ENCODE results near the gene WNT3A. TPM values are rescaled to one million over a fixed set of nuclear protein-coding genes. Genes with fewer than 3 reads are reported as not detected.
A peak's percentile ranks its signal among the peaks of the same experiment; 100 is the strongest.

Gene WNT3A
- total RNA-seq, 2 experiments from 2014 or later, result not detected

- ChIA-PET CTCF (no interaction called here), POLR2A (no interaction called here)
- Mint-ChIP-seq H3K4me3 (no peak overlapping the region), H3K27me3 (peaks cover 28% of the 10 kb centered on the region), H3K36me3 (ENCODE audit: low read depth) (no peaks in the 10 kb centered on the region), H3K27ac (no peak overlapping the region), H3K9me3 (no peaks in the 10 kb centered on the region), H3K4me1 (no peaks in the 10 kb centered on the region)
- no peak for DNase-seq
These were observed 30.0 kb downstream of the WNT3A start for GRCh38 chr1:228036701-228037231.

- POLR2A ChIA-PET, result no interaction called here
- H3K27ac Mint-ChIP-seq, result no peak overlapping the region
- no peaks in the 10 kb centered on the region for H3K9me3 Mint-ChIP-seq
- CTCF ChIA-PET, result no interaction called here
- DNase-seq, result peak; percentile 27
- no peaks in the 10 kb centered on the region for H3K4me1 Mint-ChIP-seq
- peaks cover 28% of the 10 kb centered on the region for H3K27me3 Mint-ChIP-seq
- no peak overlapping the region for H3K4me3 Mint-ChIP-seq
- H3K36me3 Mint-ChIP-seq (ENCODE audit: low read depth), result no peaks in the 10 kb centered on the region
These were observed 30.9 kb downstream of the WNT3A start for GRCh38 chr1:228037401-228038386.

DNA sequence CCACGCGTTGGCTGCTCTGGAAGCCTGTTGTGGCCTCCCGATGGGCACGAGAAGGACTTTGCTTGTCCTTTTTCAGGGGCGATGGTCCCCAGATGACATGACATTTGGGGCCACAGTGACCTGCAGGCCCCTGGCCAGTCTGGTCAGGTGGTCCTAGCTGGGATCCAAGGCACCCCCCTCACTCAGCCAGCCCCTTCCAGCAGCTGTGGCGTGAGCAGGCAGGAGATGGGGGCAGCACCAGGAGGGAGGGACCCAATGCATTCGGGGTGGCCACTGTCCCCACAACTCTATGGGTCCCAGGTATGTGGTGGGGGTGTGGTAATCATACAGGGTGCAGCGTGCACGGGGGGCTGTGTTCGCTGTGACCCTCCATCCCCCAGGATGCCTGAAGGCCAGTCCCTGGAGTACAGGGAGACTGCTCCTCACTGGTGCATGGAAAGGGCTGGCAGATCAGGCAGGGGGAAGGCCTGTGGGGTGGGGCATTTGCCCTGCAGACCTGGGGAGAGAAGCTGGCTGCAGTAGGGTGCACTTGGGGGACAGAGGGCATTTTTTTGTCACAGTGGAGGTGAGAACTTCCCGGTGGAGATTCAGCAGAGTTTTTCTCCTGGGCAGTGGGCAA is 31.7 kb downstream of the WNT3A start:
- peaks cover 25% of the 10 kb centered on the region for H3K27me3 Mint-ChIP-seq
- ChIA-PET CTCF (no interaction called here), POLR2A (no interaction called here)
- H3K4me1 Mint-ChIP-seq, result no peaks in the 10 kb centered on the region
- no peaks in the 10 kb centered on the region for H3K9me3 Mint-ChIP-seq
- H3K27ac Mint-ChIP-seq, result no peak overlapping the region
- DNase-seq, result no peak
- no peaks in the 10 kb centered on the region for H3K36me3 Mint-ChIP-seq (ENCODE audit: low read depth)
- no peak overlapping the region for H3K4me3 Mint-ChIP-seq

- H3K27me3 Mint-ChIP-seq, result peaks cover 23% of the 10 kb centered on the region
- no peaks in the 10 kb centered on the region for H3K36me3 Mint-ChIP-seq (ENCODE audit: low read depth)
- no peak overlapping the region for H3K27ac Mint-ChIP-seq
- no peaks in the 10 kb centered on the region for H3K9me3 Mint-ChIP-seq
- ChIA-PET CTCF (no interaction called here), POLR2A (no interaction called here)
- H3K4me1 Mint-ChIP-seq, result no peaks in the 10 kb centered on the region
- DNase-seq, result no peak
- no peak overlapping the region for H3K4me3 Mint-ChIP-seq
These were observed 32.5 kb downstream of the WNT3A start for GRCh38 chr1:228039006-228039903.

GRCh38 chr1:228039986-228040385 is 33.2 kb downstream of the WNT3A start:
- Mint-ChIP-seq H3K4me1 (no peaks in the 10 kb centered on the region), H3K27ac (no peak overlapping the region), H3K27me3 (peaks cover 22% of the 10 kb centered on the region), H3K36me3 (ENCODE audit: low read depth) (no peaks in the 10 kb centered on the region), H3K4me3 (no peak overlapping the region), H3K9me3 (no peaks in the 10 kb centered on the region)
- POLR2A ChIA-PET, result no interaction called here
- no peak for DNase-seq
- CTCF ChIA-PET, result no interaction called here

GRCh38 chr1:228041316-228041715 is 34.5 kb downstream of the WNT3A start:
- ChIA-PET POLR2A (no interaction called here), CTCF (no interaction called here)
- no peak for DNase-seq
- Mint-ChIP-seq H3K4me3 (no peak overlapping the region), H3K36me3 (ENCODE audit: low read depth) (no peaks in the 10 kb centered on the region), H3K27me3 (peaks cover 20% of the 10 kb centered on the region), H3K4me1 (no peaks in the 10 kb centered on the region), H3K9me3 (peaks cover 3% of the 10 kb centered on the region), H3K27ac (no peak overlapping the region)

- Mint-ChIP-seq H3K27me3 (peaks cover 16% of the 10 kb centered on the region), H3K4me1 (no peaks in the 10 kb centered on the region), H3K27ac (no peak overlapping the region), H3K36me3 (ENCODE audit: low read depth) (no peaks in the 10 kb centered on the region), H3K4me3 (no peak overlapping the region), H3K9me3 (peaks cover 7% of the 10 kb centered on the region)
- POLR2A ChIA-PET, result no interaction called here
- CTCF ChIA-PET, result no interaction called here
- DNase-seq, result no peak
These were observed 35.7 kb downstream of the WNT3A start for GRCh38 chr1:228042508-228042907.

DNA sequence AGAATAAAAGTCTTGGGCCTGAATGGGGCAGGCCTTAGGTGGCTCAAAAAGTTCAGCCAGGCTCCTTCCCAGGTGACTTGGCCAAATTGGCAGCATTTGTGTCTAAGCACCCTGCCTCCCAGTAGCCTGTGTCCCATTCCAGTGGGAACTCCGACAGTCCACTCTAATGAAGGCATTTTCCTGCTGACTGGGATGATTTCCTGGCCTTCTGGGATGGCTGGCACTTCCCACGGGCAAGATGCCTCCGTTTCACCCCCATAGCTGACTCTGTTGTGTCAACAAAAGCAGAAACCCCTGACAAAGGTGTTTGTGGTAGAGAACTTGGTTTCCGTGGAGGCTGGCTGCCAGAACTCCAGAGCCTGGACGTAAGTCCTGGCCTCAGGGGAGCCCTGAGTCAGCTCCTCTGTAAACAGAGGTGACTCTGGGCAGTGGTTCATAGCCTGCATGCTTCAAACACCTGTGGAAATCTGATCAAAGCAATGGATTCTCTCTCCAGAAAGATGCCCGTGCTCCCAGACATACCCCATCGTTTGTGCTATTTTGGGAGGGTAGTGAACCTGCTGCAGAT is 36.6 kb downstream of the WNT3A start:
- Mint-ChIP-seq H3K36me3 (ENCODE audit: low read depth) (no peaks in the 10 kb centered on the region), H3K4me1 (no peaks in the 10 kb centered on the region), H3K27ac (no peak overlapping the region), H3K4me3 (no peak overlapping the region), H3K9me3 (peaks cover 7% of the 10 kb centered on the region), H3K27me3 (peaks cover 12% of the 10 kb centered on the region)
- no peak for DNase-seq
- ChIA-PET CTCF (no interaction called here), POLR2A (no interaction called here)

DNA sequence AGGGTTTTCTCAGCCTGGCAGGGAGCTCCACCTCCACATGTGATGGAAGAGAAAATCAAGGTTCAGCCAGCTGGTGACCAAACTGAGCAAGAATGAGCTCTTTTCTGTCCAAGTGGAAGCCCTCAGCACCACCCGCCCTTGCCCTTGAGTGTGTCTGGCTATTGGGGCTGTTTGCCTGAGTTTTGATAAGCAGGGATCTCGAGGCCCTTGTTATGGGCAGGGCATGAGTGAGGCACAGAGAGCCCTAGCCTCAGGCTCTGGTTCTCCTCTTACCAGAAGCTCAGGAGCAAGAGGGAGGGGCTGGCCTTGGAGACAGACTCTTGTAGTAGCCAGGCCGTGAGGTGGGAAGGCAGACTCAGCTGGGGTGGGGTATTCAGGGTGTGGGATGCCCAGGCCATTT is 38.2 kb downstream of the WNT3A start:
- H3K9me3 Mint-ChIP-seq, result peaks cover 7% of the 10 kb centered on the region
- ChIA-PET CTCF (no interaction called here), POLR2A (no interaction called here)
- no peak overlapping the region for H3K27ac Mint-ChIP-seq
- H3K36me3 Mint-ChIP-seq (ENCODE audit: low read depth), result no peaks in the 10 kb centered on the region
- H3K4me3 Mint-ChIP-seq, result no peak overlapping the region
- no peaks in the 10 kb centered on the region for H3K4me1 Mint-ChIP-seq
- H3K27me3 Mint-ChIP-seq, result peaks cover 3% of the 10 kb centered on the region
- DNase-seq, result no peak

GRCh38 chr1:228045405-228045804 is 38.6 kb downstream of the WNT3A start:
- Mint-ChIP-seq H3K4me1 (no peaks in the 10 kb centered on the region), H3K27me3 (no peaks in the 10 kb centered on the region), H3K36me3 (ENCODE audit: low read depth) (no peaks in the 10 kb centered on the region), H3K9me3 (peaks cover 7% of the 10 kb centered on the region), H3K4me3 (no peak overlapping the region), H3K27ac (no peak overlapping the region)
- ChIA-PET CTCF (no interaction called here), POLR2A (no interaction called here)
- DNase-seq, result no peak

GRCh38 chr1:228045871-228046270 is 39.1 kb downstream of the WNT3A start:
- H3K27ac Mint-ChIP-seq, result no peak overlapping the region
- H3K4me3 Mint-ChIP-seq, result no peak overlapping the region
- H3K4me1 Mint-ChIP-seq, result no peaks in the 10 kb centered on the region
- CTCF ChIA-PET, result no interaction called here
- POLR2A ChIA-PET, result no interaction called here
- peaks cover 7% of the 10 kb centered on the region for H3K9me3 Mint-ChIP-seq
- H3K27me3 Mint-ChIP-seq, result no peaks in the 10 kb centered on the region
- DNase-seq, result no peak
- no peaks in the 10 kb centered on the region for H3K36me3 Mint-ChIP-seq (ENCODE audit: low read depth)

DNA sequence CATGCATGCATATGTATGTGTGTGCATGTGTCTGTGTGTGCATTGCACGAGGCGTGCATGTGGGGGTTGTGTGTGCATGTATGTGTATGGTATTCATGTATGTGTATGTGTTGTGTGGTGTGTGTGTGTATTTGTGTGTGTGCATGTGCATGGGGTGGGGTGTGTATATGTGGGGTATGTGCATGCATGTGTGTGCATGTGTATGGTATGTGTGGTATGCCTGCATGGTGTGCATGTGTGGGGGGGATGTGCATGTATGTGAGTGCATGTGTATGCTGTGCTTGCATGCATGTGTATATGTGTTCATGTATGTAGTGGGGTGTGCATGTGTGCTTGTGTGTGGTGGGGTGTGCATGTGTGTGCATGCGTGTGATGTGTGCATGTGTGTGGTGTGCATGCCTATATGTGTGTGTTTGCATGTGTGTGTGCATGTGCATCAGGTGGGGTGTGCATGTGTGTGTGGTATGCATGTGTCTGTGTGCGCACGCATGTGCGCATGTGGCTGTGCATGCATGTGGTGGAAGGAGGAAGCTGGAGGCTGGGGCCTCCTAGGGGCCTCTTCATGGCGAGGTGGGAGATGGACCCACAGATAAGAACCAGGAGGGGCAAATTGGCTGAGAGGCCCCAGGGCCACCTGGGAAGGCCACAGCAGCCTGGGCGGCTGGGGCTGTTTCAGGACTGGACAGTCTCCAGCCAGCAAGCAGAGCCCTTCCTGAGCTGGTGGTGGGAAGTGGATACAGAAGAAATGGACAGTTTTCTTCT is 39.8 kb downstream of the WNT3A start:
- no peak for DNase-seq
- ChIA-PET POLR2A (no interaction called here), CTCF (no interaction called here)
- no peak overlapping the region for H3K4me3 Mint-ChIP-seq
- peaks cover 1% of the 10 kb centered on the region for H3K27me3 Mint-ChIP-seq
- H3K4me1 Mint-ChIP-seq, result no peaks in the 10 kb centered on the region
- H3K9me3 Mint-ChIP-seq, result peaks cover 7% of the 10 kb centered on the region
- no peaks in the 10 kb centered on the region for H3K36me3 Mint-ChIP-seq (ENCODE audit: low read depth)
- H3K27ac Mint-ChIP-seq, result no peak overlapping the region

Measured in activated CD4-positive, alpha-beta memory T cell treated with anti-CD3 and anti-CD28 coated beads, Interleukin-2, amount 10 ng/mL, durations not matched to agents 7 days and 5 days (primary cell).